CD14-positive monocyte (primary cell): ENCODE measurements around the gene TBXA2R. TPM values are rescaled to one million over a fixed set of nuclear protein-coding genes. Genes with fewer than 3 reads are reported as not detected.

ENCODE experiments used
- DNase-seq, 3 donors: peaks; one replicate each; pipeline ENCODE4 v3.0.0-alpha.2; 2011 to 2022
- H2AFZ ChIP-seq: 2 replicates; pipeline ENCODE4 v1.6.0; 2012; ENCODE audit warnings: mild to moderate bottlenecking, low read depth, low read length, inconsistent platforms; ENCODE audit not compliant: insufficient read depth, poor library complexity, severe bottlenecking
- H3K27ac ChIP-seq, 2 donors: 1 replicate in 1 of 2; 2 replicates in 1 of 2; pipeline ENCODE4 v1.5.1; 2012 to 2013; ENCODE audit warnings: low read length in 2 of 2, control low read depth in 1 of 2, inconsistent platforms in 1 of 2, low read depth in 1 of 2, mild to moderate bottlenecking in 1 of 2
- H3K27me3 ChIP-seq, 2 donors: one replicate each; pipeline versions ENCODE4 v1.6.0 to v1.6.1; 2011 to 2013; ENCODE audit warnings: low read length in 2 of 2; ENCODE audit not compliant: control insufficient read depth in 2 of 2, insufficient read depth in 2 of 2
- H3K36me3 ChIP-seq, 2 donors: replicated peaks in 1 of 2; 1 replicate in 1 of 2; 2 replicates in 1 of 2; pipeline versions ENCODE4 v1.5.1 to v1.6.1; 2012 to 2013; ENCODE audit warnings: low read length in 2 of 2, control low read depth in 1 of 2, inconsistent platforms in 1 of 2, mild to moderate bottlenecking in 1 of 2; ENCODE audit not compliant: insufficient read depth in 2 of 2, control insufficient read depth in 1 of 2
- H3K4me1 ChIP-seq, 2 donors: 1 replicate in 1 of 2; 2 replicates in 1 of 2; pipeline versions ENCODE4 v1.5.1 to v1.6.1; 2012 to 2013; ENCODE audit warnings: low read length in 2 of 2, control low read depth in 1 of 2, inconsistent platforms in 1 of 2, mild to moderate bottlenecking in 1 of 2, moderate library complexity in 1 of 2; ENCODE audit not compliant: insufficient read depth in 2 of 2, control insufficient read depth in 1 of 2
- H3K4me2 ChIP-seq: replicated peaks from 2 replicates; pipeline ENCODE3; 2012; ENCODE audit warnings: low read length, moderate library complexity, mild to moderate bottlenecking; ENCODE audit not compliant: poor library complexity, severe bottlenecking; ENCODE audit errors: extremely low read depth
- H3K4me3 ChIP-seq, 3 experiments: fragments of 200-600 bp in 1 of 3; sonication (generic) in 1 of 3; replicated peaks in 1 of 3; 1 replicate in 2 of 3; 2 replicates in 1 of 3; pipeline ENCODE4 v1.5.1; 2011 to 2013; ENCODE audit warnings: low read length in 3 of 3, mild to moderate bottlenecking in 3 of 3, control low read depth in 2 of 3, low read depth in 2 of 3, inconsistent platforms in 1 of 3, moderate library complexity in 1 of 3
- H3K79me2 ChIP-seq: 2 replicates; pipeline ENCODE4 v1.6.0; 2012; ENCODE audit warnings: mild to moderate bottlenecking, control low read depth, inconsistent platforms, low read length, moderate library complexity; ENCODE audit not compliant: insufficient read depth
- H3K9ac ChIP-seq: 2 replicates; pipeline ENCODE4 v1.6.0; 2017; ENCODE audit warnings: low read length, mild to moderate bottlenecking; ENCODE audit not compliant: insufficient read depth, poor library complexity, severe bottlenecking
- H3K9me3 ChIP-seq, 2 donors: replicated peaks in 1 of 2; 1 replicate in 1 of 2; 2 replicates in 1 of 2; pipeline versions ENCODE4 v1.5.1 to v1.6.1; 2012 to 2013; ENCODE audit warnings: low read length in 2 of 2, control low read depth in 1 of 2; ENCODE audit not compliant: control insufficient read depth in 1 of 2, insufficient read depth in 1 of 2
- H4K20me1 ChIP-seq: 2 replicates; pipeline ENCODE4 v1.6.0; 2012; ENCODE audit warnings: mild to moderate bottlenecking, low read length, control low read depth, moderate library complexity; ENCODE audit not compliant: insufficient read depth
- H3K27ac Mint-ChIP-seq, 7 donors: one replicate each; pipeline ENCODE4 v1.8.0; 2020; ENCODE audit warnings: mild to moderate bottlenecking in 7 of 7, mixed read lengths in 7 of 7, moderate library complexity in 6 of 7, inconsistent platforms in 2 of 7
- H3K27me3 Mint-ChIP-seq, 3 donors: one replicate each; pipeline ENCODE4 v1.8.0; 2021 to 2022; ENCODE audit warnings: low read depth in 3 of 3, mild to moderate bottlenecking in 3 of 3, mixed read lengths in 3 of 3, moderate library complexity in 3 of 3, inconsistent platforms in 1 of 3
- H3K36me3 Mint-ChIP-seq, 2 donors: one replicate each; pipeline ENCODE4 v1.8.0; 2020; ENCODE audit warnings: mixed read lengths in 2 of 2, inconsistent platforms in 1 of 2, mild to moderate bottlenecking in 1 of 2
- H3K4me1 Mint-ChIP-seq: one replicate; pipeline ENCODE4 v1.8.0; 2020; ENCODE audit warnings: mild to moderate bottlenecking, mixed read lengths
- H3K4me3 Mint-ChIP-seq, 2 donors: one replicate each; pipeline ENCODE4 v1.8.0; 2020; ENCODE audit warnings: mild to moderate bottlenecking in 2 of 2, mixed read lengths in 2 of 2, moderate library complexity in 1 of 2
- H3K9me3 Mint-ChIP-seq, 7 donors: one replicate each; pipeline ENCODE4 v1.8.0; 2020 to 2022; ENCODE audit warnings: mixed read lengths in 7 of 7, mild to moderate bottlenecking in 6 of 7, moderate library complexity in 6 of 7, inconsistent platforms in 2 of 7
- CTCF ChIP-seq: fragments of 200-600 bp; IDR thresholded peaks from one replicate; pipeline ENCODE4 v1.8.0; 2022; ENCODE audit warnings: antibody characterized with exemption, mild to moderate bottlenecking
- WGBS: methylation state at CpG from one replicate; pipeline ENCODE4 v1.1.5; 2013; ENCODE audit warnings: missing lambda C conversion rate; ENCODE audit not compliant: insufficient coverage; 5-methylcytosine and 5-hydroxymethylcytosine counted together
- intact Hi-C, 2 donors: fragments of 100-400 bp; cut with micrococcal nuclease; formaldehyde crosslinking; loops; one replicate each; pipeline versions ENCODE4 v1.15.0 to v1.15.1; 2023
- polyA plus RNA-seq, 3 donors: library from polyadenylated mRNA; depleted of rRNA in 1 of 3; unstranded in 2 of 3; stranded (reverse) in 1 of 3; fragments of 300-500 nt in 2 of 3; fragments of >200 nt in 1 of 3; fragmentation: Illumina TruSeq in 2 of 3; gene quantifications; 1 replicate in 2 of 3; 2 replicates in 1 of 3; pipeline ENCODE4 v1.2.3, GENCODE V29; 2012 to 2021

Gene TBXA2R
- polyA plus RNA-seq, 3 donors: 0.05 TPM; not detected in 2

- no peaks in the 10 kb centered on the region for H3K27me3 ChIP-seq
- Mint-ChIP-seq H3K9me3 (no peaks in the 10 kb centered on the region), H3K4me3 (peak overlapping the region in 1 of 2 donors; percentile 98), H3K27ac (peak overlapping the region in 5 of 7 donors; percentile 13 to 99 (median 99)), H3K36me3 (peaks cover 14 to 37% of the 10 kb centered on the region in 2 donors), H3K27me3 (no peaks in the 10 kb centered on the region), H3K4me1 (peaks cover 21% of the 10 kb centered on the region)
- H3K79me2 ChIP-seq: peaks cover 27% of the 10 kb centered on the region
- peak overlapping the region; percentile 98 for H3K4me2 ChIP-seq
- peaks cover 17 to 25% of the 10 kb centered on the region in 2 donors for H3K4me1 ChIP-seq
- WGBS: 94% methylated on average over 3 of the region's 7 CpGs
- peak overlapping the region in 1 of 3 experiments; percentile 98 for H3K4me3 ChIP-seq
- H3K36me3 ChIP-seq: peaks cover 22 to 34% of the 10 kb centered on the region in 2 donors
- TF ChIP-seq CTCF: no peak
- H3K9me3 ChIP-seq: no peaks in the 10 kb centered on the region
- H3K27ac ChIP-seq: peak overlapping the region in 1 of 2 donors; percentile 91
- no peak for DNase-seq
- peaks cover 27% of the 10 kb centered on the region for H4K20me1 ChIP-seq
- H2AFZ ChIP-seq: peak overlapping the region; percentile 93
- no peak overlapping the region for H3K9ac ChIP-seq
- intact Hi-C loops: loop anchor here (2.0 to 5.0 kb wide), 3 partner anchors 55 to 80 kb away; partner anchors contain the start of genes HMG20B (in 1 of the 2) and MFSD12 (in 1 of the 2)
These were observed 20.7 kb upstream of the TBXA2R start for GRCh38 chr19:3627351-3627723.

GRCh38 chr19:3626473-3627350 lies 20.0 kb upstream of the TBXA2R start, which contains the start of gene CACTIN:
CACTIN (minus strand) TSS chr19:3626790; CDS start chr19:3626762, 28 bp downstream.
- peak within 1 kb of the TSS; percentile 93 for H2AFZ ChIP-seq
- H3K9me3 ChIP-seq: no peaks in the 10 kb centered on the region
- no peak for TF ChIP-seq CTCF
- H3K36me3 ChIP-seq: peaks cover 20 to 34% of the 10 kb centered on the region in 2 donors
- intact Hi-C loops: loop anchor here (2.0 to 5.0 kb wide), 3 partner anchors 54 to 79 kb away; partner anchors contain the start of genes HMG20B (in 1 of the 2) and MFSD12 (in 1 of the 2)
- Mint-ChIP-seq H3K4me3 (peak within 1 kb of the TSS; percentile 95 to 98), H3K4me1 (peaks cover 21% of the 10 kb centered on the region), H3K27me3 (no peaks in the 10 kb centered on the region), H3K36me3 (peaks cover 17 to 37% of the 10 kb centered on the region in 2 donors), H3K27ac (peak within 1 kb of the TSS; percentile 96 to 99 (median 99)), H3K9me3 (no peaks in the 10 kb centered on the region)
- peaks cover 27% of the 10 kb centered on the region for H4K20me1 ChIP-seq
- H3K27me3 ChIP-seq: no peaks in the 10 kb centered on the region
- peaks cover 27% of the 10 kb centered on the region for H3K79me2 ChIP-seq
- peak; percentile 98 for DNase-seq
- peak within 1 kb of the TSS; percentile 87 to 91 for H3K27ac ChIP-seq
- under 1% methylated on average over 76 of the region's 80 CpGs for WGBS
- H3K9ac ChIP-seq: peak within 1 kb of the TSS; percentile 89
- H3K4me2 ChIP-seq: peak within 1 kb of the TSS; percentile 98
- peak within 1 kb of the TSS; percentile 64 to 98 (median 92) for H3K4me3 ChIP-seq
- peaks cover 17 to 25% of the 10 kb centered on the region in 2 donors for H3K4me1 ChIP-seq
